Measurements from ENCODE around the gene ROR1.

- TF ChIP-seq CTCF (IDR thresholded peaks at IDR 0.05), result no peak
- no peak for TF ChIP-seq EZH2 (IDR thresholded peaks at IDR 0.05)
- TF ChIP-seq EZH2phosphoT487 (IDR thresholded peaks at IDR 0.05), result no peak
Measured at GRCh38 chr1:63987628-63988024, 213.8 kb downstream of the ROR1 start.

Data from neural progenitor cell (in vitro differentiated cells).